Measurements from ENCODE around the gene WDHD1. TPM values are rescaled to one million over a fixed set of nuclear protein-coding genes. Genes with fewer than 3 reads are reported as not detected.
"Not testable (repeated sequence)": the region's sequence is repeated elsewhere in the genome, so short reads cannot be mapped to it uniquely, and the experiment has no call there.

Gene WDHD1
- total RNA-seq, 1 donor from 2014 or later, result 2.6 TPM

DNA sequence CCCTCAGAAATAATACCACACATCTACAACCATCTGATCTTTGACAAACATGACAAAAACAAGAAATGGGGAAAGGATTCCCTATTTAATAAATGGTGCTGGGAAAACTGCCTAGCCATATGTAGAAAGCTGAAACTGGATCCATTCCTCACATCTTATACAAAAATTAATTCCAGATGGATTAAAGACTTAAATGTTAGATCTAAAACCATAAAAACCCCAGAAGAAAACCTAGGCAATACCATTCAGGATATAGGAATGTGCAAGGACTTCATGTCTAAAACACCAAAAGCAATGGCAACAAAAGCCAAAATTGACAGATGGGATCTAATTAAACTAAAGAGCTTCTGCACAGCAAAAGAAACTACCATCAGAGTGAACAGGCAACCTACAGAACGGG lies 74.1 kb downstream of the WDHD1 start:
- DNase-seq (ENCODE audit: low spot score), result not testable (repeated sequence)

DNA sequence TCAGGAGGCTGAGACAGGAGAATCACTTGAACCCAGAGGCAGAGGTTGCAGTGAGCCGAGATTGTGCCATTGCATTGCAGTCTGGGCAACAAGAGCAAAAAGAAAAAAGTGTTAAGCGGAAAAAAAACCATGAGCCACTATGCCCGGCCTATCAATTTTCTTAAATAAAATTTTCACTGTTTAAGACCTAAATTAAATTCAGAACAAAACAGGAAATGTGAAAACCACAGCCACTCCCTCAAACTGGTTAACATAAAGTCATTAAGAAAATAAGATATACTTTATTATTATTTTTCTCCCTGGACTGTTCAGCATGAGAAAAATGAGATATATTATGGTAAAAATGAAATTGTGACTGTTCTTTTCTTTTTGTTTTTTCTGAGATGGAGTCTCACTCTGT lies 79.7 kb downstream of the WDHD1 start:
- DNase-seq (ENCODE audit: low spot score), result no peak

DNA sequence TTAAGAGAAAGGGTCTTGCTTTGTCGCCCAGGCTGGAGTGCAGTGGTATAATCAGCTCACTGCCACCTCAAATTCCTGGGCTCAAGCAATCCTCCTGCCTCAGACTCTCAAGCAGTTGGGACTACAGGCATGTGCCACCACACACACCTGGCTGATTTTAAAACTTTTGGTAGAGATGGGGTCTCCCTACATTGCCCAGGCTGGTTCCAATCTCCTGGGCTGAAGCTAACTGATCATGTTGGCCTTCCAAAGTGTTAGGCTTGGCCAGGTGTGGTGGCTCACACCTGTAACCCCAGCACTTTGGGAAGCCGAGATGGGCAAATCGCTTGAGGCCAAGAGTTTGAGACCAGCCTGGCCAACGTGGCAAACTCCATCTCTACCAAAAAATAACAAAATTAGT lies 80.4 kb downstream of the WDHD1 start:
- no peak for DNase-seq (ENCODE audit: low spot score)

DNA sequence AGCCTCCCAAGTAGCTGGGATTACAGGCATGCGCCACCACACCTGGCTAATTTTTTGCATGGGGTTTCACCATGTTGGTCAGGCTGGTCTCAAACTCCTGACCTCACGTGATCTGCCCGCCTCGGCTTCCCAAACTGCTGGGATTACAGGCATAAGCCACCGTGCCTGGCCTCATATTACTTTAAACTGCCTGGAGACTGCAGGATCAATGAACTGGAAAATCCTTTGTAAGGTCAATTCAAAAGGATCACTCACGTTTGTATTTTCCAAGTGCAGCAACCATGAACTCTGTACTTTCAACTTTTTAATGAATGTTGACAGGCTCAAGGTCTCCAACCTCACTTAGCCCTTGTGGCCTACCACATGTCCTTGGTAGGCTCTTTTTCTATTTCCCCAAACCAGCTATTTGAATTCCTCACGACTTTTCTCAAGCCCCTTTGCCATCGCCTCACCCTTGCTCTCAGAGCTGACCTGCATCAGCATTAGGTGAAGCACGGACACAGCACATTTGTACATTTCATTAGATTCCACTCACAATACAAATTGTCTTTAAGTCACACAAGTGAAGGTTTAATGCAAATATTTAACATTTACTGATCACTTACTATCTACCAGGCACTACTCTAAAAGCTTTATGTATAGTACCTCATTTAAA lies 82.0 kb downstream of the WDHD1 start:
- DNase-seq (ENCODE audit: low spot score), result no peak

DNA sequence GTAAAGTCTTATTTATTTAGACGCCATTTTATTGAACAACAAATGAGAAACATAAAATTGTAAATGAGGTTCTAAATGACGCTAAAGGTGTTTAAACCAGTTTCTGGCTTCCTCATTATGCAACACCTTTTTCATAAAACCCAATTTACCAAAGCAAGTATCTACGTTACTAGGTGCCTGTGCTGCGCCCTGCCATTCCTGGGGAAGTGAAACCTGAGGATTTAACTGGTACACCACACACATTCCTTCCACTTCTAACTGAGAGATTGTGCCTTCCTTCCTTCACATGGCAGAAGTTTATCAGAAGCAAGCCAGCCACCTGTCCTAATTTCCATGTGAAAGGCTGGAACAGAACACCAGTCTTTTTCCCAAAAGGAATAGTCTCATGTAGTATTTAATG lies 84.0 kb downstream of the WDHD1 start:
- DNase-seq (ENCODE audit: low spot score), result no peak

DNA sequence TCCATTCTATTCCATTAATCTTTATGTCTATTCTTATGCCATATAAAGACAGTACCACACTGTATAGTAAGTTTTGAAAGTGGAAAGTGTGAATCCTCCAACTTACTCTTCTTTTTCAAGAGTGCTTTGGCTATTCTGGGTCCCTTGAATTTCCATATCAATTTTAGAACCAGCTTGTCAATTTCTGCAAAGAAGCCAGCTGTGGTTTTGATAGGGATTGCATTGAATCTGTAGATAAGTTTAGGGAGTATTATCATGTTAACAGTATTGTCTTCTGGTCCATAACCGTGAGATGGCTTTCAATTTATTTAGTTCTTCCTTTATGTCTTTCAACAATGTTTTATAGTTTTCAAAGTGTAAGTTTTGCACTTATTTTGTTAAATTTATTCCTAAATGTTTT lies 90.1 kb downstream of the WDHD1 start:
- DNase-seq (ENCODE audit: low spot score), result no peak

DNA sequence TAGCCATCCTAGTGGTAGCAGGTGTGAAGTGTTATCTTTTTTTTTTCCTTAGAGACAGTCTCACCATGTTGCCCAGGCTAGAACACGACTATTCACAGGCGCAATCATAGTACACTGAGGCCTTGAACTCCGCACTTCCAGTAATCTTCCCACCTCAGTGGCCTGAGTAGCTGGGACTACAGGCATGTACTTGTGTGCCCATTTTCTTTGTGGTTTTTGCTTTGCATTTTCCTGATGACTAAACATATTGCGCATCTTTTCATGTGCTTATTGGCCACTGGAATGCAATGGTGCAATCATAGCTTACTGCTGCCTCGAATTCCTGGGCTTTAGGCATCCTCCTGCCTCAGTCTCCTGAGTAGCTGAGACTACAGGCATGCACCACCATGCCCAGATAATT lies 90.9 kb downstream of the WDHD1 start:
- DNase-seq (ENCODE audit: low spot score), result no peak

DNA sequence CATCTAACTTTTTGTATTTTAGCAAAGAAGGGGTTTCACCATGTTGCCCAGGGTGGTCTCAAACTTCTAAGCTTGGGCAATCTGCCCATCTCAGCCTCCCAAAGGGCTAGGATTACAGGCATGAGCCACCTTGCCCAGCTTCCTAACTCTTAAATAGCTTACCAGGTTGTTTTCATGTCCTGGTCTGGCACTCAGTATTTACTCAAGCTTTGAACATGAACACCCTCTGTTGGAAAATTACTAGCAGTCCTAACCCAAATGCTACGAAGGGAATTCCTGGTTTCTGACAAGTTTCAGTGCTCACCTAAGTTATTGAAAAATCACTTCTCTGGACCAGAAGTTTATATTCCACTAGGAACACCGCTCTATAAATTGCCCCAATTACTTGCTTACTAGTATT lies 91.8 kb downstream of the WDHD1 start:
- no peak for DNase-seq (ENCODE audit: low spot score)

DNA sequence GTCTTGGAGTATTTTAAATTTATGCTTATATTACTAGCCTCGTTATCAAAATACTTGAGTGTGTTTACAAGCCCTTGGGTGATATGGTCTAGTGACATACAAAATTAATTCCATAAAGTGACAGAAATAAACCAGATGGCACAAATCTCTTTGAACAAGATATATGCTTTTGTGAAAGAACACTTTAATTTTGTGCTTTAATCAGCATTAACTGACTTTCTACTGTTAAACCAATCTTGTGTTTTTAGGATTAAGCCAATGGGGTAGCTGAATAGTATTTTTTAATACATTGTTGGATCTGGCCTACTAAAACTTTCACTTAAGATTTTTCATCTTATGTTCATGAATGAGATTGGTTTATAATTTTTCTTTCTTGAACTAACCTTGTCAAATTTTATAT lies 93.9 kb downstream of the WDHD1 start:
- DNase-seq (ENCODE audit: low spot score), result no peak

DNA sequence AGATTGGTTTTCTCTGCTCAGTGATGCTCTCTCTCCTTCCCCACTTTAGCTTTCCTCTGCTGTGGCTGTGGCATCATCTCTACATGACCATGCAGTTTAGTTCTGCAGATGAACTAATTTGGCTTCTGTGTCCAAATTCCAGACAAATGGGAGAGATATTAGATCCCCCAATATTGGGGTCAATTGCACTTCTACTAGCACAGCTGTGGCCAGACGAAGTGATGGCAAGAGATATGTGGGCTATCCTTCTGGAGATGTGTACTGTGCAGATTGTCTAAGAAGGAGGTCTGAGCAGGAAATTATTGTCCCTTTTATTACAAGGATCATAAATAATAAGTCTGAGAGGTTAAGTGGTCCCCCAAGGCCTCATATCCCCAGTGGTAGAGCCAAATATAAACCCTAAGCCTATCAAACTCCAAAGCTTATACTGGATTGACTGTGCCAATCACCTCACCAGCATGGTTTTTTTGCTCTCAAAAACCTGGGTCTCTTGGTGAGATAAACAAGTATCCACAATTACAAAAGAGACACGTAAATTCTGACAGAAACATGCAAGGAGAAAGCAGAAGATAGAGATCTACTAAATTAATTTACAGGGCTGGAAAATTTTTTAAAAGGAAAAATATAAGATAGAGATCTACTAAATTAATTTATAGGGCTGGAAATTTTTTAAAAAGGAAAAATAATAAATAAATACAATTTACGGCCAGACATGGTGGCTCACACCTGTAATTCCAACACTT lies 95.1 kb downstream of the WDHD1 start:
- no peak for DNase-seq (ENCODE audit: low spot score)

DNA sequence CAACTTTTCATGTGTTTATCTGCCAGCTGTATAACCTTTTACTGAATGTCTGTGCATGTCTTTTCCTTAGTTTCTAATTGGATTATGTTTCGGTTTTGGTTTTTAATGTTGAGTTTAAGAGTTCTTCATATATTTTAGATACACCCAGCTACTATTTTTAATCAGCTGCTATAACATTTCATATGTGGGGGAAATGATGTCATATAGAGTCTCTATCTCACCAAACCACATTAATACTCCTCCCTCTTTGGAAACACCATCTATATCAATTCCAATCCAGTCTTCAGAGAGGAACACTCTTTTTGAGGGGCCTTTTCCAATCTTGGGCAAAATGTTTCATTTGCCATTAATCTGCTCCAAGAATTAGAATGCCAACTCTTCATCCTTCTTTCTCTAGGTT lies 95.8 kb downstream of the WDHD1 start:
- DNase-seq (ENCODE audit: low spot score), result no peak

DNA sequence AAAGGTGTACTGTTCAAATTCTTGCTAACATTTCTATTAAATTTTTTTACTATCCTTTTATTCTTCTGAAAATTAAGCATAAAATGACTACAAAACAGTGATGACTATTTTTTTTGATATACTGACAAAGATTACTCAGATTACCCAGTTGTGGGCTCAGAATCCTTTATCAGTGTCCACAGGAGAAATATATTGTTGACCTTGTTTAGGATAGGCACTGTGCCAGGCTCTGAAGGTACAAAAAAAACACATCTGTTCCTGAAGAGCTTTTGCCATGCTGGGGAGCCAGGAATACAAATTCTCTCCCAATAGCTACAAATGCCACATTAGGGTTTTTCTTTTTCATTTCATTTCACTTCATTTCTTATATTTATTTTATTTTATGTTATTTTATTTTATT lies 97.3 kb downstream of the WDHD1 start:
- DNase-seq (ENCODE audit: low spot score), result no peak

DNA sequence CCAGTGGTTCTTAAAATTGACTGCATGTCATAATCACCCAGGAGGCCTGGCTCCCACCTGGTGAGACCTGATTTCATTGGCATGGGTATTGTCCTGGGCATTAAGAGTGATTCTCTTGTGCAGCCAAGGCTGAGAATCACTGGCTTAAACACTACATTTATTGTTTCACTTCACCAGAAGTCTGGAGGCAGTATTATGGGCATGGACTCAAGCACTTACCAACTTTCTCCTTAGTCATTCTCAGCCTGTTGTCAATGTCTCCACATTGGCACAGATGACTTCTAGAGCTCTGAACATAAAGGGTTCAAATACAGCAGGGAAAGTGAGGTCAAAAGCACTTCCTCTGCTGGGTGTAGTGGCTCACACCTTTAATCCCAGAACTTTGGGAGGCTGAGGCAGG lies 98.7 kb downstream of the WDHD1 start:
- DNase-seq (ENCODE audit: low spot score), result no peak

DNA sequence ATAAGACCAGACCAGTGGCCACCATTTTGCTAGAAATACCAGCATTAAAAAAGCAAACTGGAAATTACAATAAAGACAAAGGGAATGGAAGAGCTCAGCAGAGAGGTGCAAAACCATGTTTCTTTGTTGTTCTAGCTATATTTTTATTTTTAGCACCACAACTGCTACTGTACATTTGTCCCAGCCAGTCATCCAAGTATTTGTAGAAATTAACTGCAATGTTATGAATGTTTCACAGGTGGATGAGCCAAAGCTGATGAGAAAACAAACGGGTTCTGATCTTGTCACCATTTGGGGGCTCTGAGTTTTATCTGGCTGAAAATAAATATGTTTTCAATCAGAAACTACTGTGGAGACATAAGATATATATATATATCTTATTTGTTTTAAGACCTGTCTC lies 99.3 kb downstream of the WDHD1 start:
- no peak for DNase-seq (ENCODE audit: low spot score)

DNA sequence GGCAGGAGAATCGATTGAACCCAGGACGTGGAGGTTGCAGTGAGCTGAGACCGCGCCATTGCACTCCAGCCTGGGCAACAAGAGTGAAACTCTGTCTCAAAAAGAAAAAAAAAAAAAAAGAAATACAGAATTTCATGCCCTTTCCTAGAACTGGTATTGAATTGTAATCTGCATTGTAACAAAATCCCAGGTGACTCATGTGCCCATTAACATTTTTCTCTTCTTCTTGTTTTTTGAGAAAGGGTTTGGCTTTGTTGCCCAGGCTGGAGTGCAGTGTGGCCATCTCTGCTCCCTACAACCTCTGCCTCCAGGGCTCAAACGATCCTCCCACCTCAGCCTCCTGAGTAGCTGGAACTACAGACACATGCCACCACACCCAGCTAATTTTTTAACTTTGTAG lies 100.3 kb downstream of the WDHD1 start:
- DNase-seq (ENCODE audit: low spot score), result not testable (repeated sequence)

DNA sequence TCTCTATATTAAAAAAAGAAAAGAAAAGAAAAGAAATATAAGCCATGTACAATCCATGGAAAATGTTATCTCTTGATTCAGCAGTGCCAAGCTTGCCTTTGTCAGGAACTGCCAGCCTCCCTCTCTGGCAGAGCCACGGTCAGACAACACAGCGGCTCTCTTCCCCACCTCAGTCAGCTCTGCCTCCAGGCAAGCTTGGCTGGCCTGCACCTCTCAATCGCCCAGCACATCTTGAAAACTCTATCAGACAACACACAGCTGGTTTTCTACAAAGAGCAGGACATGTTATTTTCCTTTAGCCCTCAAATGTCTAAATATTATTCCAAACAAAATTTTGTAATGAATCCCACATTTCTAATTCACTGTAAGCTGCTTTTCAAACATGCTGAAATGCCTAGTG lies 104.3 kb downstream of the WDHD1 start:
- no peak for DNase-seq (ENCODE audit: low spot score)

DNA sequence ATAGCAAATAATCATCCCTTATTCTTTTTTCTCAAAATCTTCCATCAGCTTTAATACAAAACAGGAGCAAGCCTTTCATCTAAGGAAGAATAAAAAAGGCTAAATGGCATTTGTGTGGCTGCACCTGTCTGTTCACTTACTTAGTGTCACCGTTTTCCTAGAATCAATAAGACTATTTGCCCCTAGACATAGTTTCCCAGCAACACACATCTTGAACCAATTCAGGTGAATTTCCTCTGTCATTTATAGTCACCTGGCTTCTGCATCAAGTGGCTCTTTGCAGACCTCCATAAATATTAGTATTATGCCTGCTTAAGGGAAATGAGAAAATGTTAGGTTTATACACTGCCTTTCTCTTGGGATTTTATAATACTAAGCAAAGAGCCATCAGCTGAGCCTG lies 106.8 kb downstream of the WDHD1 start:
- DNase-seq (ENCODE audit: low spot score), result no peak

DNA sequence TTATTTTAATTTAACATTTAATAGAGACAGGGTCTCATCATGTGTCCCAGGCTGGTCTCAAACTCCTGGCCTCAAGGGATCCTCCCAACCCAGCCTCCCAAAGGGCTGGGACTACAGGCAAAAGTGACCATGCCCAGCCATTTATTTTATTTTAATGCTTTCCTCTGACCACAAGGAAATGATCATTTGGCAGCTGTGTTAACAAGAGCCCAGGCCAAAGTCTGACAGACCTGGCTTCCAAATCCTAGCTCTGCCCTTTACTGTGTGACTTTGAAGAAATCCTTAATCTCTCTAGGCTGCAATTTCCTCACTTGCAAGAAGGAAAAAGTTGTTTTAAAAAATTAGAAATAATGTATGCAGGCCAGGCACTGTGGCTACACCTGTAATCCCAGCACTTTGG lies 107.6 kb downstream of the WDHD1 start:
- no peak for DNase-seq (ENCODE audit: low spot score)

DNA sequence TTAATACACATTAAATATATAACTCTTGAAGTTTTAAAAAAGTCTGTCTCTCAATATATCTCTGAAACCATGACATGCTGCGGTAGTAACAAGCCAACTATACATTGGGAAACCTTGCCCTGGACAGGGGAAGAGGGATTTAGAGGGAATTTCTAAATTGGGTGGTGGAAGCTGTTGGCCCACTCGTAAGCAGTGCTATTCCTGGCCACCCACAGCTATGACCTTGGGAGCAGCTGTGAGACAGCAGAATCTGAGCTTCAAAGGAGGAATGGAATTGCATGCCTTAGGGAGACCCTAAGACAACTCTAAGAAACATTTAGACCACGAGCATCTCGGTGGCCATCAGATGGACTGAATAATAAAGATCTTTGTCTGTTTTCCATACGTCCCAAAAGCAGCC lies 108.5 kb downstream of the WDHD1 start:
- no peak for DNase-seq (ENCODE audit: low spot score)

DNA sequence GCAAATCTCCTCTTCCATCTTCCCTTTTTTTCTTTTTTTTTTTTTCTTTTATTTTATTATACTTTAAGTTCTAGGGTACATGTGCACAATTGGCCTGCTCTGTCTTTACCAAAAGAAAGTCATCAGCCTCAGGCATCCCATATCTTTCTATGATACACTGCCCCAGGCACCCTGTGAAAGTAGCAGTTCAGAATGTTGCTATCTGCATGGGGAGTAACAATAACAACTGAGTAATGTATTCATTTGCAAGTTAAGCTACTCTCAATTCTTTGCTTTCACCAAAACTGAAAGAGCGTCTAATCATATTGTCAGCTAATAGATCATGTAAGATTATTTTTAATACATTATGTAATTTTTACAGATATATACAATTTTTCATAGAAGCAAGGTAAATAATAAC lies 110.8 kb downstream of the WDHD1 start:
- no peak for DNase-seq (ENCODE audit: low spot score)

DNA sequence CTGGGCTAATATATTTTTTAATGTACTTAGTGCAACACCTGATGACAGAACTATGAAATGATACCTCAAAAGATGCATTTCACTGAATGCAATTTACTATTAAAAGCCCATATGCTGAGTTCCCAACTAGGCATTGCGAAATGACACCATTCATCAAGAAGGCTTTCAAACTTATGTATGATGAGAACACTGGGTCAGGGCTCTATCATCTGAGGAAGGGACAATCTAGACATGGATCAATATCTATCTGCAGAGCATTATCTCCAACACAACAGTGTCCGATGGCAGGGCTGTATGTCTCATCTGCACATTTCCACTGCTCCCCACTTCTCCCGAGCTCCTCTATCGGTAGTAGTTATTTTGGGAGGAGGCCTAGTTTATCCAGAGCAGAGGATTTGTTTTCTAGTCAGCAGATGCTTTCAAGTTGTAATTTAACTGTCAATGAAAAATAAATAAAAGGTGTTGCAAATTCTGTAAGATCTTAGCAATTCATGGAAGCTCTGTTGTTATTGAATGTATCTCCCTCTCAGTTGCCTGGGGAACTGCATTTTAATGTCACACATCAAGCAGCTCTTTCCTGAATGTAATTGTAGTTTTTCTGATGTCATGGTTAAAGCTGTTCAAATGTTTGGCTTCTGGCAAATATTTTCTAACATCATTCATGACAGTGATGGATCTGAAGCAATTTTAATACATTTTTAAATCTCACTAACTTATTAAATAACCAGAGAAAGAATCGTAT lies 116.9 kb downstream of the WDHD1 start:
- DNase-seq (ENCODE audit: low spot score), result no peak

DNA sequence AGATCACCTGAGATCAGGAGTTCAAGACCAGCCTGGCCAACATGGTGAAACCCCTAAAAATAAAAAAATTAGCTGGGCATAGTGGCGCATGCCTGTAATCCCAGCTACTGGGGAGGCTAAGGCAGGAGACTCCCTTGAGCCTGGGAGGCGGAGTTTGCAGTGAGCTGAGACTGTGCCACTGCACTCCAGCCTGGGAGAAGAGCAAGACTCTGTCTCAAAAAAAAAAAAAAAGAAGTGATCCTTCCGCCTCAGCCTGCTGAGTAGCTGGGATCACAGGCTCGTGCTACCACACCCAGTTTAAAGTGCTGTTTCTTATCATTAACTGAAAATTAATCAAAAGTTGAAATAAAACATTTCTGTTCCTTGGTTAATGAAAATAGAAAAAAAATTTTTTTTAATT lies 117.9 kb downstream of the WDHD1 start:
- not testable (repeated sequence) for DNase-seq (ENCODE audit: low spot score)

DNA sequence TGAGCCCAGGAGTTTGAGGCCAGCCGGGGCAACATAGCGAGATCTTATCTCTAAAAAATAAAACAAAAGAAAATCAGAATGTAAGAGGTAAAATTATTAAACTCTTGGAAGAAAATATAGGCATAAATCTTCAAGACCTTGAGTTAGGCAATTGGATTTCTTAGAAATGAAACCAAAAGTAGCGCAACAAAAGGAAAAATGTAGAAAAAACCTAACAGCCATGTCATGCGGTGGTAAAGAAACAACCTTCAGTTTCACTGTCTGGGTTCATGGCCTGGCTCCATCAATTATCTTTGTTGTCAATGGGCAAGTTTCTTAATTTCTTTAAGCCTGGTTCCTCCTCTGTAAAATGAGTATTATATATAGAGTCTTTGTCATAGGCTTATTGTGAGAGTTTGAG lies 118.7 kb downstream of the WDHD1 start:
- no peak for DNase-seq (ENCODE audit: low spot score)
